Parathyroid adenoma (tissue), 2 donors: Measurements from ENCODE around the gene SCARB2.

Source experiments
- H2AFZ ChIP-seq: fragments of 300-600 bp; sonication (generic); one replicate; pipeline ENCODE4 v1.7.0; 2017; ENCODE audit warnings: antibody characterized with exemption, mild to moderate bottlenecking
- H3K27ac ChIP-seq: fragments of 300-600 bp; sonication (generic); one replicate; pipeline ENCODE4 v1.7.0; 2017
- H3K27me3 ChIP-seq: fragments of 300-600 bp; sonication (generic); one replicate; pipeline ENCODE4 v1.7.0; 2017; ENCODE audit warnings: low read length; ENCODE audit not compliant: control insufficient read depth, insufficient read depth
- H3K36me3 ChIP-seq: fragments of 300-600 bp; sonication (generic); one replicate; pipeline ENCODE4 v1.7.0; 2017; ENCODE audit warnings: low read length; ENCODE audit not compliant: control insufficient read depth, insufficient read depth
- H3K4me1 ChIP-seq: fragments of 300-600 bp; sonication (generic); one replicate; pipeline ENCODE4 v1.7.0; 2017; ENCODE audit warnings: control low read depth
- H3K4me2 ChIP-seq: fragments of 300-600 bp; sonication (generic); one replicate; pipeline ENCODE4 v1.7.0; 2017; ENCODE audit warnings: low read length
- H3K4me3 ChIP-seq: fragments of 300-600 bp; sonication (generic); one replicate; pipeline ENCODE4 v1.7.0; 2017; ENCODE audit warnings: low read depth, low read length
- H3K79me2 ChIP-seq: fragments of 300-600 bp; sonication (generic); one replicate; pipeline ENCODE4 v1.7.0; 2017; ENCODE audit warnings: control low read depth
- H3K9ac ChIP-seq: fragments of 300-600 bp; sonication (generic); one replicate; pipeline ENCODE4 v1.7.0; 2017; ENCODE audit warnings: mild to moderate bottlenecking
- H3K9me3 ChIP-seq: fragments of 300-600 bp; sonication (generic); one replicate; pipeline ENCODE4 v1.7.0; 2017; ENCODE audit warnings: low read length; ENCODE audit not compliant: control insufficient read depth
- CTCF ChIP-seq: fragments of 300-600 bp; sonication (generic); IDR thresholded peaks from one replicate; pipeline ENCODE4 v1.7.0; 2017; ENCODE audit warnings: antibody characterized with exemption, mild to moderate bottlenecking
- donor health status: primary hyperparathyroidism.

The SCARB2 gene

GRCh38 chr4:76188557-76188956, 25.1 kb downstream of the SCARB2 start:
- peaks cover 18% of the 10 kb centered on the region for H3K79me2 ChIP-seq
- no peak overlapping the region for H3K4me2 ChIP-seq
- no peaks in the 10 kb centered on the region for H3K36me3 ChIP-seq
- TF ChIP-seq CTCF, result no peak
- no peaks in the 10 kb centered on the region for H3K4me1 ChIP-seq
- no peak overlapping the region for H3K27ac ChIP-seq
- H3K9me3 ChIP-seq, result no peaks in the 10 kb centered on the region
- H3K4me3 ChIP-seq, result no peak overlapping the region
- H2AFZ ChIP-seq, result no peak overlapping the region
- no peak overlapping the region for H3K9ac ChIP-seq
- no peaks in the 10 kb centered on the region for H3K27me3 ChIP-seq

DNA sequence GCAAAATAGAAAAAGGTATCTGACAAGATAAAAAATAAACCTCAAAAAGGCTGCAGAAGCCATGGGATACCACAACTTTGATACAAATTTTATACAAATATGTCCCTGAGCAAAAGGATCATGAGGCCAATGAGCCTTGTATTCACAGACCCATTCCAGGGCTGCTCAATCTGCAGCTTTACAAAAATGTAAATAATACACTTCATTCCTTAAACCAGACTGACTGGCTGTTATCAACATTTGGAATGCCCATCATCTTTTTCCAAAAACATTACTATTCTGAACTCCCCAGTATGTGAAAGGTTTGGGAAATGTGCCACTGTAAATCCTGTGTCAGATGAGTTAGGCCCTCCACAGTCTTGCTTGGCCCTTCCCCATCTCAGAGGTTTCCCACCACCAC, 25.5 kb downstream of the SCARB2 start:
- no peak overlapping the region for H3K4me2 ChIP-seq
- H3K36me3 ChIP-seq, result no peaks in the 10 kb centered on the region
- H3K9me3 ChIP-seq, result no peaks in the 10 kb centered on the region
- H3K79me2 ChIP-seq, result peaks cover 15% of the 10 kb centered on the region
- no peak overlapping the region for H3K27ac ChIP-seq
- no peaks in the 10 kb centered on the region for H3K4me1 ChIP-seq
- TF ChIP-seq CTCF, result no peak
- no peak overlapping the region for H3K4me3 ChIP-seq
- no peaks in the 10 kb centered on the region for H3K27me3 ChIP-seq
- no peak overlapping the region for H2AFZ ChIP-seq
- no peak overlapping the region for H3K9ac ChIP-seq

DNA sequence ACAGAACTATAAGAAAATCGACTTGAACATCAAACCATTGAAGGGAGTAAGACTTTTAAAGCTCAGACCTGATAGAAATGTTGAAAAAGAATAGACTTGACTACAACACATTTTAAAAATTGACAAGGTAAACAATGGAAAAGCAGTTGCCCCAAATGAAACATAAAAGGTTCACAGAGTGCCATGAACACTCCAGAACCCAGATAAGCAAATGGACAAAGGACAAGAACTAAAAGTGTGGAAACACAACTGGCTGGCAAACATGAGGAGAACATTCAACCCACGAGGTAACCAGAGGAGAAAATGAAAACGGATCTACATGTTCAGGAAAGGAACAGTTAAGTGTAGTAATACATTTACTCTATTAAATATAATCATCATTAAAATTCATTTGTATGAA, 26.5 kb downstream of the SCARB2 start:
- no peak overlapping the region for H3K9ac ChIP-seq
- H3K27ac ChIP-seq, result no peak overlapping the region

DNA sequence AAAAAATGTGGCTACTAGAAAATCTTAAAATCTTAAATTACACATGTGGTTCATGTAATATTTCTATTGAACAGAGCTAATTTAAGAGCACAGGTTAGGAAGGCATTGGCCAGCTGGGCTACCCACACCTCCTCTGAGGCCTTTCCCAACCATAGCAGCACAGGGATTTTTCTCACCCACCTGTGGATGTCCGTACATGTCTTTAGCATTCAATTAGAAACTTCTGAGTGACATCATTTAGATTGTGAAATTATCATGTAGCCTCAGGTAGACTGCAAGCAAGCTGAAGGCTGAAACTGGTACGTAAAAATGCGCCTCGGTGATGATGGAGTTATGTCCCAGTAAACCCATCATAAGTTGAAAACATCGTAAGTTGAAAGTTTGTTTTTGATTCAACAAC, 31.2 kb downstream of the SCARB2 start:
- no peak overlapping the region for H3K4me2 ChIP-seq
- H3K36me3 ChIP-seq, result no peaks in the 10 kb centered on the region
- no peaks in the 10 kb centered on the region for H3K9me3 ChIP-seq
- H2AFZ ChIP-seq, result no peak overlapping the region
- H3K27me3 ChIP-seq, result no peaks in the 10 kb centered on the region
- no peak overlapping the region for H3K4me3 ChIP-seq
- H3K9ac ChIP-seq, result no peak overlapping the region
- peaks cover 3% of the 10 kb centered on the region for H3K79me2 ChIP-seq
- no peak overlapping the region for H3K27ac ChIP-seq
- no peaks in the 10 kb centered on the region for H3K4me1 ChIP-seq
- no peak for TF ChIP-seq CTCF

More for the DNA sequence above, 26.5 kb downstream of the SCARB2 start:
- no peaks in the 10 kb centered on the region for H3K27me3 ChIP-seq
- peaks cover 6% of the 10 kb centered on the region for H3K79me2 ChIP-seq
- no peaks in the 10 kb centered on the region for H3K9me3 ChIP-seq
- H3K4me1 ChIP-seq, result no peaks in the 10 kb centered on the region
- H3K36me3 ChIP-seq, result no peaks in the 10 kb centered on the region
- H2AFZ ChIP-seq, result no peak overlapping the region
- H3K4me2 ChIP-seq, result no peak overlapping the region
- no peak overlapping the region for H3K4me3 ChIP-seq
- TF ChIP-seq CTCF, result no peak

DNA sequence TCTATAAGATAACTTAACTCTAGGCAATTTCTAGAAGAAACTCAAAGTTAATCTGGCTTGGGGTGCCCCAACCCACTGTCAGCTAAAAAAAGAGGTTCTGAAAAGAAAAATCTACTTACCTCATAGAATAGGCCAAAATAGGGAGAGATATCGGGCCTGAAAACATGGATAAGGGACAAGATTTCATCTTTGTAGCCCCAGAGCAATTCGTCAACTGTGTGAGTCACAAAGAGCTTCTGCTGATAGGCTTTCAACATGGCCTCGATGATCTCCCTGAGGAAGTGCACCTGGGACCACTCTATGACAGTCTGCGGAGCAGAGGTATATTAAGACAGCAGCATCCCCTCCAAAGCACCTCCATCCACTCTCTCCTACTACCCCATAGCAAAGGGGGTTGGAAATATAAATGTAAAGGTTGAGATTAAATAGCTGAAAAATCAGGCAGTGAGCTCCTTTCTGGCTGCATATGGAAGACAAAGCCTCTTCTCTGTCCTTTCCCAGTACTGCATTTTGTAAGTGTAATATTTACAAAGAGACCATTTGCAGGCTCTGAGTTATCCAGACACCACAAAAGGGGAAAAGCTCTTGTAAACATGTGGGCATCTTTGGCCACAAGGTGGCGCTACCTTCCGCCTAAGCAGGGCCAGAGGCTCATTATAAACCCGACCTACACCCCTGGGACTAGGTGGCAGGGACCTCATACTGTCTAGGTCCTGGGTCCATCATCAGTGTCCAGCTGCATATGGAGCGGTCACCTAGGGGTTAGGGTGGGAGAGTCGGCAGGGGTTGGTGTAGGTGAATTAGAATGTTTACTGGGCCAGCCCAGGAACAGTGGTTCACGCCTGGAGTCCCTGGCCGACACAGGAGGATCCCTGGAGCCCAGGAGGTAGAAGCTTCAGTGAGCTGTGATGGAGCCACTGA, 34.0 kb downstream of the SCARB2 start:
- H3K9ac ChIP-seq, result no peak overlapping the region
- H3K9me3 ChIP-seq, result no peaks in the 10 kb centered on the region
- no peak overlapping the region for H3K4me2 ChIP-seq
- no peaks in the 10 kb centered on the region for H3K27me3 ChIP-seq
- no peak overlapping the region for H2AFZ ChIP-seq
- no peak overlapping the region for H3K4me3 ChIP-seq
- H3K36me3 ChIP-seq, result no peaks in the 10 kb centered on the region
- H3K79me2 ChIP-seq, result peaks cover 3% of the 10 kb centered on the region
- peak; percentile 78 for TF ChIP-seq CTCF
- no peak overlapping the region for H3K27ac ChIP-seq
- H3K4me1 ChIP-seq, result no peaks in the 10 kb centered on the region
